H1 (cell line): ENCODE data around the gene NARS2.

Experiments used
- BCL11A ChIP-seq, 2 experiments: IDR thresholded peaks; one replicate each; pipeline ENCODE4 v1.6.1; 2011; ENCODE audit warnings: low read depth in 2 of 2, low read length in 2 of 2, mild to moderate bottlenecking in 2 of 2
- CBX8 ChIP-seq: fragments of 300-800, 300-1000 bp; sonication (generic); IDR thresholded peaks from 2 replicates; pipeline ENCODE4 v1.7.1; 2016; ENCODE audit warnings: low read depth, low read length, borderline replicate concordance
- CHD2 ChIP-seq: IDR thresholded peaks from 2 replicates; pipeline ENCODE4 v1.6.1; 2012; ENCODE audit warnings: low read length, improper control_type of control experiment
- EZH2 ChIP-seq: fragments of 200-600 bp; sonication (generic); IDR thresholded peaks from 2 replicates; pipeline ENCODE4 v1.7.1; 2012; ENCODE audit warnings: low read depth, mild to moderate bottlenecking, moderate library complexity, low read length, inconsistent platforms; ENCODE audit not compliant: severe bottlenecking
- JUN ChIP-seq: IDR thresholded peaks from 2 replicates; pipeline ENCODE4 v1.6.1; 2011; ENCODE audit warnings: low read depth, mild to moderate bottlenecking, improper control_type of control experiment, low read length
- JUND ChIP-seq: IDR thresholded peaks from 2 replicates; pipeline ENCODE4 v1.6.1; 2011; ENCODE audit warnings: mild to moderate bottlenecking, improper control_type of control experiment, low read length
- KDM1A ChIP-seq: fragments of 200-600, 300-600 bp; sonication (generic); IDR thresholded peaks from 2 replicates; pipeline ENCODE4 v1.7.1; 2016; ENCODE audit warnings: mild to moderate bottlenecking, low read length, borderline replicate concordance
- RAD21 ChIP-seq, 2 experiments: IDR thresholded peaks in 1 of 2; conservative IDR thresholded peaks in 1 of 2; 2 replicates each; pipeline ENCODE4 v1.6.1; 2011; ENCODE audit warnings: low read depth in 2 of 2, low read length in 2 of 2, improper control_type of control experiment in 1 of 2, inconsistent platforms in 1 of 2, mild to moderate bottlenecking in 1 of 2, moderate library complexity in 1 of 2
- RFX5 ChIP-seq: IDR thresholded peaks from 2 replicates; pipeline ENCODE4 v1.6.1; 2011; ENCODE audit warnings: low read depth, low read length, improper control_type of control experiment, borderline replicate concordance
- TF ChIP-seq, protein P1 (sequence below), 3 experiments: IDR thresholded peaks; 1 replicate in 2 of 3; 2 replicates in 1 of 3; pipeline versions ENCODE4 v1.5.1 to v1.6.1; 2011; ENCODE audit warnings: low read length in 3 of 3, mild to moderate bottlenecking in 3 of 3, inconsistent platforms in 2 of 3, low read depth in 1 of 3, moderate library complexity in 1 of 3; ENCODE audit not compliant: insufficient read depth in 1 of 3; ENCODE audit errors: control extremely low read depth in 1 of 3
- TF ChIP-seq, protein P2 (sequence below): IDR thresholded peaks from 2 replicates; pipeline ENCODE4 v1.6.1; 2012; ENCODE audit warnings: inconsistent platforms

DNA sequence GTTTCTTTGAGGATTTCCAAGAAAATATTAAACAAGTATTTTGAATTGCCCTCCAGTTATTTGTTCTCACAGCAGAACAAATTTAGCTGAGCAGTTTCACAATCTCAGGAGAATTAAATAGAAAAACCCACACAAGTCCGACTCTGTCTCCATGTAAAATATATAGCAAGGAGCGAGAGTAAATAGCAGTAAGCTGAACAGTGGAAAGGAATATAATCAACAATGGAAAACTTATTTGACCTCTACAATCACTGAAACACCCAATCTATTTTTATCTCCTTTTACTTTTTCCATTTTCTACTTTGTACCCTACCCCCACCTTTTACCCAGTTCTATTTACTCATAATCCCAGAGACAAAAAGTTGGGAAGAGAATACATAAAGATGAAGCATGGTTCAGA lies 34.4 kb downstream of the NARS2 start:
- no peak for TF ChIP-seq BCL11A (IDR thresholded peaks at IDR 0.05; ENCODE audit: low read depth in 2 of 2, low read length in 2 of 2)
- TF ChIP-seq, protein P1, sequence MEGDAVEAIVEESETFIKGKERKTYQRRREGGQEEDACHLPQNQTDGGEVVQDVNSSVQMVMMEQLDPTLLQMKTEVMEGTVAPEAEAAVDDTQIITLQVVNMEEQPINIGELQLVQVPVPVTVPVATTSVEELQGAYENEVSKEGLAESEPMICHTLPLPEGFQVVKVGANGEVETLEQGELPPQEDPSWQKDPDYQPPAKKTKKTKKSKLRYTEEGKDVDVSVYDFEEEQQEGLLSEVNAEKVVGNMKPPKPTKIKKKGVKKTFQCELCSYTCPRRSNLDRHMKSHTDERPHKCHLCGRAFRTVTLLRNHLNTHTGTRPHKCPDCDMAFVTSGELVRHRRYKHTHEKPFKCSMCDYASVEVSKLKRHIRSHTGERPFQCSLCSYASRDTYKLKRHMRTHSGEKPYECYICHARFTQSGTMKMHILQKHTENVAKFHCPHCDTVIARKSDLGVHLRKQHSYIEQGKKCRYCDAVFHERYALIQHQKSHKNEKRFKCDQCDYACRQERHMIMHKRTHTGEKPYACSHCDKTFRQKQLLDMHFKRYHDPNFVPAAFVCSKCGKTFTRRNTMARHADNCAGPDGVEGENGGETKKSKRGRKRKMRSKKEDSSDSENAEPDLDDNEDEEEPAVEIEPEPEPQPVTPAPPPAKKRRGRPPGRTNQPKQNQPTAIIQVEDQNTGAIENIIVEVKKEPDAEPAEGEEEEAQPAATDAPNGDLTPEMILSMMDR (IDR thresholded peaks at IDR 0.05; ENCODE audit: control extremely low read depth in 1 of 3, insufficient read depth in 1 of 3, low read depth in 1 of 3, low read length in 3 of 3): no peak
- no peak for TF ChIP-seq RAD21 (IDR thresholded peaks at IDR 0.05 in 1 of 2, conservative IDR thresholded peaks at IDR 0.05 in 1 of 2; ENCODE audit: low read depth in 2 of 2, low read length in 2 of 2)
- no peak for TF ChIP-seq RFX5
- TF ChIP-seq CBX8: no peak
- TF ChIP-seq JUND: no peak
- TF ChIP-seq, protein P2, sequence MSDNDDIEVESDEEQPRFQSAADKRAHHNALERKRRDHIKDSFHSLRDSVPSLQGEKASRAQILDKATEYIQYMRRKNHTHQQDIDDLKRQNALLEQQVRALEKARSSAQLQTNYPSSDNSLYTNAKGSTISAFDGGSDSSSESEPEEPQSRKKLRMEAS: no peak
- TF ChIP-seq EZH2: no peak
- TF ChIP-seq CHD2: no peak
- TF ChIP-seq JUN: no peak
- no peak for TF ChIP-seq KDM1A
